Measurements from ENCODE around the gene PSMC3IP.

PSMC3IP gene

GRCh38 chr17:42585353-42585752 is 7.8 kb upstream of the PSMC3IP start:
- no peak for DNase-seq (ENCODE audit: low read depth)

GRCh38 chr17:42584880-42585279 is 7.4 kb upstream of the PSMC3IP start:
- no peak for DNase-seq (ENCODE audit: low read depth)

DNA sequence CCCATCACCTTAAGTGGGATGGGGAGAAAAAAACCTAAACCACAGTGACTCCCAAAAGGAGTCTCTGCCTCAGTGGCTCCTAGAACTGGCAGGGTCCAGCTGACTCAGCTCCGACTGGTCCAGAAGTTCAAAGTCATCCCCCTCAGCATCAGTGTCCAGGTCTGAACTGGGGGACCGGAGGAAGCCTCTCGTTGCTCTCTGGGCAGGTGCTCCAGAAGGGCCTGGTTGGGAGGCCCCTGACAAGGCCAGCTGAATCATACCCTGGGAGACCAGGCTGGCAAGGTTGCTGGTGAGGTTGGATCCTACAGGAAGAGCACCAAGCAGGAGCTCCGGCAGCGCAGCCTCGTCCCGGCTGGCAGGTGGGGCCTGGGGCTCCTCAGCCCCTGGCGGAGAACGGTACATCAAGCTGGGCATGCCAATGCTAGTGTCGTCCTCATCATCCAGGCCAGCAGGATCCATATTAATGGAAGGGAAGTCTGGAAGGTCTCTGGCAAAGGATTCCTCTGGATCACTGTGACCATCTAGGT is 4.3 kb upstream of the PSMC3IP start:
- no peak for DNase-seq (ENCODE audit: low read depth)

GRCh38 chr17:42579794-42580551 is 2.4 kb upstream of the PSMC3IP start:
- DNase-seq (ENCODE audit: low read depth) = no peak

GRCh38 chr17:42578282-42578869 is 847 bp upstream of the PSMC3IP start:
- peak; percentile 61 for DNase-seq (ENCODE audit: low read depth)

- DNase-seq (ENCODE audit: low read depth) = no peak
Measured at GRCh38 chr17:42577140-42577531, 393 bp downstream of the PSMC3IP start.

DNA sequence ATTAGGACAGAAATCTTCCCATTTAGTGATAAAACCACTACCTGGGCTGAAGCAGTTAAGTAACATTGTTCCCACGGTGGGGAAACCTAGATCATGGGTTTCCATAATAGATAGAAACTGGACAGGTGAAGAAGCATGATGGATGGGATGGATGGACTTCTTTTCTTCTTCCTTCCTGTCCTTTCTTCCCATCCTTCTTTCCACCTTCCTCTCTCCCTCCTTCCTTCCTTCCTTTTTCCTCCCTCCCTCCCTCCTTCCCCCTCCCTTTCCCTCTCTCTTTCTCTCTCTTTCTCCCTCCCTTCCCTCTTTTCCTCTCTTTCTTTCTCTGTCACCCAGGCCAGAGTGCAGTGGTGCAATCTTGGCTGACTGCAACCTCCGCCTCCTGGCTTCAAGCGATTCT is 3.1 kb downstream of the PSMC3IP start:
- no peak for DNase-seq (ENCODE audit: low read depth)

GRCh38 chr17:42573095-42573494 is 4.4 kb downstream of the PSMC3IP start:
- no peak for DNase-seq (ENCODE audit: low read depth)

DNA sequence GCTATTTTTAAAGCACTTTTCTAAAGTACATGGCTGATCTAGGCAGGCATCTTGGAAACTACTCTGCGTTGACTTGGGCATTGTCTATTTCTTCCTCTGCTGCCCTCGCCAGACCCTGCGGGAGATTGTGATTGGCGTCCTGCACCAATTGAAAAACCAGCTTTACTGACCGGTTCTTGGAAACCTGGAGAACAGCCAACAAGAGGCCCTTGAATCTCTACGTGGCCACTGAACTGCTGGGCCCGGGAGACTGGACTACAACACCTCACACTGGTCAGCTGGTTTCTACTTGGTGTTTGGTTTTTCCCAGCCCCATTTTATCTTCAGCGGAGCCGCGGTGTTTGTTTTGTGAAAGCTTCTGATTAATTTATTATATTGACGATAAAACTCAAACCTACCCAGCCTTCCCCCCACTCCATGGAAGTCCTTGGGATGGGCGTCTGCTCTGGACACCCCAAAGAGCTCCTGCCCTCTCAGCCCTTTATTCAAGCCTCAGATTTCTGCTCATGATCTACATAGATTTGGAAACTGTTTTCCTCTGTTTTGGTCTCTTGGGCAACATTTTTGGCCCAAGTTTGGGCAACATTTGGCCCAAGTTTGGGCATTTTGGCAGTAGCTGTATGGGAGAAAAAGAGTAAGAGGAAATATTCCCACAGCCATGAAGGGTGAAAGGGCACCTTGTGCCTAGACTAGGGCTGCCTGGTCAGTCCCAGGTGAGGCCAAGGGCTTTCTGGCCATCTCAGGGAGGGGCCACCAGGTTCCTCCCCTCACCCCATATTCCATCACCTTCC is 5.9 kb downstream of the PSMC3IP start:
- no peak for DNase-seq (ENCODE audit: low read depth)

- DNase-seq (ENCODE audit: low read depth) = no peak
Measured at GRCh38 chr17:42568341-42569111, 9.0 kb downstream of the PSMC3IP start.

DNA sequence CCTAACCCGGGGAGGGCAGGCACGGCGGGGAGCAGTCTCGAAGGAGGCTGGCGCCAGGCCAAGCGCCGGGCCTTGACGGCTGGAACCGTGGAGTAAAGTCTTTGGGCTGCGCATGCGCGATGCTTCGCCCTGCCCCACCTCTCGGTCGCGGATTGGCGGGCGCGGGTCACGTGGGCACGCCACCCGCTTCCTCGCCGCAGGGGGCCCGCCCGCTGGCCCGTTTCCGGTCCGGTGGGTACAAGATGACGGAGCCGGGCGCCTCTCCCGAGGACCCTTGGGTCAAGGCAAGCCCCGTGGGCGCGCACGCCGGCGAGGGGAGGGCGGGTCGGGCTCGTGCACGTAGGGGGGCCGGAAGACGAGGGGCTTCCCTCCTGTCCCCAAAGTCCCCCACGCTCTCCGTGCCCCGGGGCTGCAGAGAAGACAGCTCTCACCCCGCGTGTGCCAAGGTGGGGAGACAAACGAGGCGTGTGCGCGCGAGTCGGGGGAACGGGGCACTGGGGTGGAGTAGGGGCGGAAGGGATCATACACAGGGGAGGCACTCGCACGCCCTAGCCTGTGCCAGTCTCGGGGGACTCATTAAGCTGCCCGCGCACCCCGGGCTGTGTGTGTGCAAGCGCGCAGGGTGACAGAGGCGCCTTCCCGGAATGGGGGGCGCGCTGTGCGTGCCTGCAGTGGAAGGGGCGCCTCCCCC is 10.5 kb downstream of the PSMC3IP start, which contains the start of gene MLX:
TSS of gene MLX (plus strand) at position 218 of the 691 bp plus-strand sequence. CDS start at position 243, 25 bp downstream.
- peak; percentile 79 for DNase-seq (ENCODE audit: low read depth)

- DNase-seq (ENCODE audit: low read depth) = no peak
Measured at GRCh38 chr17:42566215-42566882, 11.2 kb downstream of the PSMC3IP start.

DNA sequence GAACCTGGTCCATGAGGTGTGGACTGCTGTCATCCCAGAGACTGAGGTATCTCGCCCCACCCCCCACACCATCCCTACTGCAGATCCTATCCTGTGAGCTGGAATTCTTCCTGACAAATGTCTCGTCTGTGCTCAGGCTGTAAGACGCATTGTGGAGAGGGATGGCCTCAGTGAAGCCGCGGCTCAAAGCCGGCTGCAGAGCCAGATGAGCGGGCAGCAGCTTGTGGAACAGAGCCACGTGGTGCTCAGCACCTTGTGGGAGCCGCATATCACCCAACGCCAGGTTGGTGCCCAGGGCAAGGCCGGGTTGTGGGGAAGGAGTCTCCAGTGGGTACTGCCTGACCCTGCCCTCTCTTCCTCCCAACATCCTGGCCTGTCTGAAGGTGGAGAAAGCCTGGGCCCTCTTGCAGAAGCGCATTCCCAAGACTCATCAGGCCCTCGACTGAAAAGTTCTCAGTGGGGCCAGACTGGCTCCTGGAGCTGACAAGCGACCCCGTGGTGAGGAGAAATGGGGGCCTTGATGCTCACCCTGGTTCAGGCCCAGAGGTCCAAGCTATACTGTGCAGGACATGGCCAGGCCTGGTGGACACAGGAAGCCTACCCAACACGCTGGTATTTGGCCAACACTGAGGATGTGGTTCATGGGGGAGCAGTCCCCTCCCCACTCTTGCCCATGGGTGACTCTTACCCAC is 11.9 kb downstream of the PSMC3IP start:
- no peak for DNase-seq (ENCODE audit: low read depth)

GRCh38 chr17:42564815-42565522 is 12.6 kb downstream of the PSMC3IP start:
- no peak for DNase-seq (ENCODE audit: low read depth)

GRCh38 chr17:42563950-42564349 is 13.6 kb downstream of the PSMC3IP start:
- DNase-seq (ENCODE audit: low read depth) = no peak

DNA sequence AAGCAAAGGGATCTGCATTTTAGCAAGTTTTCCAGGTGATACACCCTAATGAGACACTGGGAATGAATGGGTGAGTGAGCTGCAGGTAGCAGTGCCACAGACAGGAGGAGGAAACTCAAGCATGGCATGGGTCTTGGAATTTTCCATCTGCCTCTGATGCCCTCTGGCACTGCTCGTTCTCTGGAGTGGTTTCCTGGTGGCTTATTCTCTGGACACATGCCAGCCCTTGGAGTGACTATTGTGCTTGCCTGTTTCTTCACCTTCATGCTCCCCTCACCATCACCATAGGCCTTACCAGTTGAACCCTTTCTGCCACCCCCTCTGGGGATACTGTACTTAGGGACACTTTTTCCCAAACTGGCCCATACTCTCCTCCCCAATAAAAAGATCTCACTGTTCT is 14.0 kb downstream of the PSMC3IP start:
- no peak for DNase-seq (ENCODE audit: low read depth)

DNA sequence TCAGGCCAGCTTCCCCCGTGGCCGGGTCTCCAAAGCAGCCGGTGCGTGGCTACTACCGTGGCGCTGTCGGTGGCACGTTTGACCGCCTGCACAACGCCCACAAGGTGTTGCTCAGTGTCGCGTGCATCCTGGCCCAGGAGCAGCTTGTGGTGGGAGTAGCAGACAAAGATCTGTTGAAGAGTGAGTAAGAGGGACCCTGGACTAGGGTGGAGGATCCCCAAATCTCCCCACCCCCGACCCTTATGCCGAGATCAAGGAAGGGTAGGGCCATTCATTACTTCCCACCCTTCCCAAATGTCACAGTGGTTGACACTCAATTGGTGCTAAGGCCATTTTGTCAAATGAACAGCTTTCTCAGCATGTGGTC is 14.4 kb downstream of the PSMC3IP start:
- DNase-seq (ENCODE audit: low read depth) = no peak

DNA sequence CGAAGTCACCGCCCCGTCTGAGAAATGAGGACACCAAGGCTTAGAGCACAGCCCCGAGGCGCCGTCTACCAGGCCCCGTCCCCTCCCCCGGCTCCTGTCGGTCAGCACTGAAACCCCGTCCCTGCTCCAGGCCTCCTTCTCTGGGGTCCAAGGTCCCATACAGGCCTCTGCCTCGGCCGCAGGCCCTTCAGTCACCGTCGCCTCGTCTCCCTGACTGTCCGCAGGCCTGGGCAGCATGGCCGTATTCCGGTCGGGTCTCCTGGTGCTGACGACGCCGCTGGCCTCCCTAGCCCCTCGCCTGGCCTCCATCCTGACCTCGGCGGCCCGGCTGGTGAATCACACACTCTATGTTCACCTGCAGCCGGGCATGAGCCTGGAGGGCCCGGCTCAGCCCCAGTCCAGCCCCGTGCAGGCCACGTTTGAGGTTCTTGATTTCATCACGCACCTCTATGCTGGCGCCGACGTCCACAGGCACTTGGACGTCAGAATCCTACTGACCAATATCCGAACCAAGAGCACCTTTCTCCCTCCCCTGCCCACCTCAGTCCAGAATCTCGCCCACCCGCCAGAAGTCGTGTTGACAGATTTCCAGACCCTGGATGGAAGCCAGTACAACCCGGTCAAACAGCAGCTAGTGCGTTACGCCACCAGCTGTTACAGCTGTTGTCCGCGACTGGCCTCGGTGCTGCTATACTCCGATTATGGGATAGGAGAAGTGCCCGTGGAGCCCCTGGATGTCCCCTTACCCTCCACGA is 15.0 kb downstream of the PSMC3IP start:
- DNase-seq (ENCODE audit: low read depth) = no peak

DNA sequence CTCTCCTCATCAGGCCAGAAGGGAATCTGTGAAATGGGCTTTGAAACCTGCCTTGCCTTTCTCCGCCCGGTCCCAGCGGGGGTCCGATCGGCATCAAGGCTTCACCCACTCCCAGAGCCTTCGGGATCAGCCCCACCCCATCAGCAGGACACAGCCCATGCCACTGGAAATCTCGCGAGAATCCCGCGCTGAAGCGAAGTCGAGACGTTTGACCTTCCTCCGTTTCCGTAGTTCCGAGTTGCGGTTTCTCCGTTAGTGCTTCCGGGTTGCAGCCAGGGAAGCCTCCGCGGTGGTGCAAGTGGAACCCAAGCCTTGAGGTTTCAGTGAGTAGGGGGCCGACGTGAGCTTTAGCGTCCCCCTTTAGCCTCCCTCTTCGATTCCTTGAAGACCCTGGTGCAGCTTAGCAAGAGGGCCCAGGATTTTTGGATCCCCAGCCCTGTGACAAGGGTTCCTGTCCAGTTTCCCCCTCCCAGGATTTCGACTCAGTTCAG is 15.6 kb downstream of the PSMC3IP start, which contains the start of gene COASY:
TSS of gene COASY (plus strand) at position 252 of the 491 bp plus-strand sequence. CDS start 475 bp downstream, outside the sequence.
- peak; percentile 84 for DNase-seq (ENCODE audit: low read depth)
